ENCODE results near the gene TM4SF18.

DNA sequence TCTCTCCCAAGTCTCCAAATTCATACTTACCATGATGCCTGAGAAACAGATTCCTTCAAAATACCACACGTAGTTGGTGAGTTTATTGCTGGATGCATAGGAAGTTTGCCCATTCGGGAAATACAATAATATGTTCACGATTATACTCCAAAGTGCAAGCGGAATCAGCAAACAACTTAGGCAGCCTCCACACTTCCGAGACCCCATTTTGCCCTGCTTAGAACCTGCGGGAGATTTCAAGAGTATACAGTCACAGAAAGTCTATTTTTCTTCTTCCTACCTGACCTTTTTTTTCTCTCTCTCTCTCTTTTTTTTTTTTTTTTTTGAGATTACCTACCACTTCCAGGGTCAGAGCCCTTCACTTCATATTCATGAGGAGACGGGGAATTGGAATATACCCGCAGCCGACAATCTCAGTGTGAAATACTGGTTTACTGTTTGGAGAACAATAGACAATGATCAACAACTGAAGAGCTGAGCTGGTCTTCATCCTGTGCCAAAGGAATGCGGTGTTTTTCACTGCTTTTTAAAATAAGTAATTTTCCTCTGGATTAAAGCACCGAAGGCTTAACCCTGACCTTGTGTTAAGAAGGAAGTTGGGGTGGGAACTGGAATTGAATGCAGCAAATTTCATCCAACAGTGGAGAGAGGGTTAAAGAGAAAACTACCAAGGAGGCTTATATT lies at the start of gene TM4SF18:
- TF ChIP-seq, protein P1, sequence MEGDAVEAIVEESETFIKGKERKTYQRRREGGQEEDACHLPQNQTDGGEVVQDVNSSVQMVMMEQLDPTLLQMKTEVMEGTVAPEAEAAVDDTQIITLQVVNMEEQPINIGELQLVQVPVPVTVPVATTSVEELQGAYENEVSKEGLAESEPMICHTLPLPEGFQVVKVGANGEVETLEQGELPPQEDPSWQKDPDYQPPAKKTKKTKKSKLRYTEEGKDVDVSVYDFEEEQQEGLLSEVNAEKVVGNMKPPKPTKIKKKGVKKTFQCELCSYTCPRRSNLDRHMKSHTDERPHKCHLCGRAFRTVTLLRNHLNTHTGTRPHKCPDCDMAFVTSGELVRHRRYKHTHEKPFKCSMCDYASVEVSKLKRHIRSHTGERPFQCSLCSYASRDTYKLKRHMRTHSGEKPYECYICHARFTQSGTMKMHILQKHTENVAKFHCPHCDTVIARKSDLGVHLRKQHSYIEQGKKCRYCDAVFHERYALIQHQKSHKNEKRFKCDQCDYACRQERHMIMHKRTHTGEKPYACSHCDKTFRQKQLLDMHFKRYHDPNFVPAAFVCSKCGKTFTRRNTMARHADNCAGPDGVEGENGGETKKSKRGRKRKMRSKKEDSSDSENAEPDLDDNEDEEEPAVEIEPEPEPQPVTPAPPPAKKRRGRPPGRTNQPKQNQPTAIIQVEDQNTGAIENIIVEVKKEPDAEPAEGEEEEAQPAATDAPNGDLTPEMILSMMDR (IDR thresholded peaks at IDR 0.05): no peak
- no peak for TF ChIP-seq POLR2A (IDR thresholded peaks at IDR 0.05)

Measured in breast epithelium (tissue), 3 donors.